Bronchial epithelial cell (primary cell): ENCODE results near the gene SLC4A9. TPM values are rescaled to one million over a fixed set of nuclear protein-coding genes. Genes with fewer than 3 reads are reported as not detected.

Experiments
- DNase-seq: peaks from one replicate; pipeline ENCODE4 v3.0.0-alpha.2; 2010; ENCODE audit warnings: low read depth
- FAIRE-seq: peaks from 2 replicates; lab custom pipeline; 2011; peaks lifted over from hg19 to GRCh38; lab: Jason Lieb, UNC
- H3K27me3 ChIP-seq: 2 replicates; pipeline ENCODE4 v1.5.1; 2011; ENCODE audit warnings: low read length; ENCODE audit not compliant: control insufficient read depth, insufficient read depth
- H3K36me3 ChIP-seq: 2 replicates; pipeline ENCODE4 v1.5.1; 2011; ENCODE audit warnings: low read length; ENCODE audit not compliant: control insufficient read depth, insufficient read depth
- H3K4me3 ChIP-seq: 2 replicates; pipeline ENCODE4 v1.5.1; 2011; ENCODE audit warnings: mild to moderate bottlenecking, low read depth, low read length, control low read depth
- total RNA-seq: library from RNA; depleted of rRNA; stranded (reverse); fragments of >200 nt; gene quantifications from 2 replicates; pipeline ENCODE4 v1.2.1, GENCODE V29; 2014
- TF ChIP-seq, protein P1 (sequence below): IDR thresholded peaks from 2 replicates; pipeline ENCODE4 v1.5.1; 2011; ENCODE audit warnings: mild to moderate bottlenecking, moderate library complexity, low read length, control low read depth, inconsistent platforms; ENCODE audit not compliant: insufficient read depth, severe bottlenecking

Gene SLC4A9
- total RNA-seq, 1 donor from 2014 or later, result not detected

DNA sequence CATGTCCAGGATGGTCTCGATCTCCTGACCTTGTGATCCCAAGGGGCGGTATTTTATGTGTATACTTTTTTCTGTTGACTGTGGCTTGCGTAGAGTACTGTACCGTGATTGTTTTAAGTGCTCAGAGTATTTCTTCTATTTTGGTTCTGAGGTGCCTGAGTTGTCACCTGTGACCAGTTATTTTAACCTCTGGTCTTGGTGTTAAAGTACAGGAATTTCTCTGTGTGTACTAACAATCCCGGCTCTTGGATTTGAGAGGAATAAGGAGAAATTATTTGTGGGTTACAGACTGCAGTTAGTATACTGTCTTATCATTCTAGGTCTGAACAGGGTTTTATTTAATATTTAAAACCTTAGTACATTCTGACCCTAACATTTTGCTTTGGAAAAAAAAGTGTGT is 43.6 kb downstream of the SLC4A9 start:
- peaks cover 1% of the 10 kb centered on the region for H3K36me3 ChIP-seq
- no peaks in the 10 kb centered on the region for H3K27me3 ChIP-seq
- no peak for DNase-seq
- no peak overlapping the region for H3K4me3 ChIP-seq
- TF ChIP-seq, protein P1, sequence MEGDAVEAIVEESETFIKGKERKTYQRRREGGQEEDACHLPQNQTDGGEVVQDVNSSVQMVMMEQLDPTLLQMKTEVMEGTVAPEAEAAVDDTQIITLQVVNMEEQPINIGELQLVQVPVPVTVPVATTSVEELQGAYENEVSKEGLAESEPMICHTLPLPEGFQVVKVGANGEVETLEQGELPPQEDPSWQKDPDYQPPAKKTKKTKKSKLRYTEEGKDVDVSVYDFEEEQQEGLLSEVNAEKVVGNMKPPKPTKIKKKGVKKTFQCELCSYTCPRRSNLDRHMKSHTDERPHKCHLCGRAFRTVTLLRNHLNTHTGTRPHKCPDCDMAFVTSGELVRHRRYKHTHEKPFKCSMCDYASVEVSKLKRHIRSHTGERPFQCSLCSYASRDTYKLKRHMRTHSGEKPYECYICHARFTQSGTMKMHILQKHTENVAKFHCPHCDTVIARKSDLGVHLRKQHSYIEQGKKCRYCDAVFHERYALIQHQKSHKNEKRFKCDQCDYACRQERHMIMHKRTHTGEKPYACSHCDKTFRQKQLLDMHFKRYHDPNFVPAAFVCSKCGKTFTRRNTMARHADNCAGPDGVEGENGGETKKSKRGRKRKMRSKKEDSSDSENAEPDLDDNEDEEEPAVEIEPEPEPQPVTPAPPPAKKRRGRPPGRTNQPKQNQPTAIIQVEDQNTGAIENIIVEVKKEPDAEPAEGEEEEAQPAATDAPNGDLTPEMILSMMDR, result no peak
- no peak for FAIRE-seq

DNA sequence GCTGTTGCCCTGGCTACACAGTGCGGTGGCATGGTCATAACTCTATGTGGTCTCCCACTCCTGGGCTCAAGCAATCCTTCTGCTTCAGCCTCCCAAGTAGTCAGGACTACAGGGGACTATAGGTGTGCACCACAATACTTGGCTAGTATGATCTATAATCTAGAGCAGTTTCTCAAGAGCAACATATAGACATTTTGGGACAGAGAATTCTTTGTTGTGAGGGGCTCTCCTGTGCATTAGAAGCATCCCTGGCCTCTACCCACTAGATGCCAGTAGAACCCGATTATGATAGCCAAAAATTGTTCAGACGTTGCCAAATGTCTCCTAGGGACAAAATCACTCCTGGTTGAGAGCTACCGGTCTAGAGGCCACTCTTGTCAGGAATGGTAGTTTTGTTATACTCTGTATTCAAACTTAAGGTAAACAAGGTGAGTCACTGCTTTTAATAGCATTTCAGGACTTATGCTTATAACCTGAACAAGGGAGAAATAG is 48.8 kb downstream of the SLC4A9 start:
- no peak for FAIRE-seq
- Histone ChIP-seq H3K27me3 (no peaks in the 10 kb centered on the region), H3K4me3 (no peak overlapping the region), H3K36me3 (peaks cover 1% of the 10 kb centered on the region)
- DNase-seq, result peak; percentile 63
- TF ChIP-seq, protein P1, result no peak

DNA sequence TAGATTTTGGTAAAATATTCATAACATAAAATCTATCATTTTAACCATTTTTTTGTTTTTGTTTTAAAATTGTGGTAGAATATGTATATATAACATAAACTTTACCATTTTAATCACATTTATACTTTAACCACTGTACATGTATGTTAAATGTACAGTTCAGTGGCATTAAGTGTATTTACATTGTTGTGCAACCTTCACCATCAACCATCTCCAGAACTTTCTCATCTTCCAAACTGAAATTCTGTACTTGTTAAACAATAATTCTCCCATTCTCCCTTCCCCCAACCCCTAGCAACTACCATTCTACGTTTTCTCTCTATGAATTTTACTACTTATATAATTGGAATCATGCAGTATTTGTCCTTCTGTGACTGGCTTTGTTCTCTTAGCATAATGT is 53.2 kb downstream of the SLC4A9 start:
- no peak overlapping the region for H3K4me3 ChIP-seq
- H3K27me3 ChIP-seq, result no peaks in the 10 kb centered on the region
- DNase-seq, result no peak
- FAIRE-seq, result no peak
- TF ChIP-seq, protein P1, result no peak
- H3K36me3 ChIP-seq, result no peaks in the 10 kb centered on the region

DNA sequence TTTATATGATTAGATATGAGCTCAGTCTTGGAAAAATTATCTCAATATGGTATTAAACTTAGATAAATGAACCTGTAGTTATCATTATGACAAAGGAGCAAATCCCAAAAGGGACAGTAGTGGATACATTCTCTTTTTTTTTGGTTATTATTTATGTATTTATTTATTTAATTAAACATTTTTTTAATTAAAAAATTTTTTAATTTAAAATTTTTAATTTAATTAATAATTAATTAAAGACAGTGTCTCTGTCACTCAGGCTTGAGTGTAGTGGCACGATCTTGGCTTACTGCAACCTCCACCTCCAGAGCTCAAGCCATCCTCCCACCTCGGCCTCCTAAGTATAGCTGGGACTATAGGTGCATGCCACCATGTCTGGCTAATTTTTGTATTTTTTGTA is 57.2 kb downstream of the SLC4A9 start:
- Histone ChIP-seq H3K27me3 (no peaks in the 10 kb centered on the region), H3K4me3 (no peak overlapping the region), H3K36me3 (no peaks in the 10 kb centered on the region)
- FAIRE-seq (no peak), DNase-seq (no peak)
- TF ChIP-seq, protein P1, result no peak

GRCh38 chr5:140418862-140419520 is 59.0 kb downstream of the SLC4A9 start:
- TF ChIP-seq, protein P1, result no peak
- no peaks in the 10 kb centered on the region for H3K27me3 ChIP-seq
- DNase-seq, result no peak
- H3K36me3 ChIP-seq, result no peaks in the 10 kb centered on the region
- no peak for FAIRE-seq
- no peak overlapping the region for H3K4me3 ChIP-seq

DNA sequence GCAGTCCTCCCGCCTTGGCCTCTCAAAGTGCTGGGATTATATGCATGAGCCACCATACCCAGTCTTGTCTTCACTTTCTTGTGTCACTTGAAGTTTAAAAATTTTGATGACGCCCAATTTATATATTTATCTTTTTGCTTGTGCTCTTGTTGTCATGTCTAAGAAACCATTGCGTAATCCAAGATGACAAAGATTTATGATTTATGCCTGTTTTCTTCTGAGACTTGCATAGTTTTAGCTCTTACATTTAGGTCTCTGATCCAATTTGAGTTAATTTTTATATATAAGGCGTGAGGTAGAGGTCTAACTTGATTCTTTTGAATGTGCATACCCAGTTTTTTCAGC is 60.2 kb downstream of the SLC4A9 start:
- no peak overlapping the region for H3K4me3 ChIP-seq
- TF ChIP-seq, protein P1, result no peak
- H3K27me3 ChIP-seq, result no peaks in the 10 kb centered on the region
- DNase-seq, result no peak
- H3K36me3 ChIP-seq, result no peaks in the 10 kb centered on the region
- FAIRE-seq, result no peak
